Activated CD4-positive, alpha-beta T cell treated with anti-CD3 and anti-CD28 coated beads, Interleukin-2, Interleukin-6, amounts not matched to agents 100 ng/mL and 50 ng/mL, durations not matched to agents 16 hours and 8 hours (primary cell): ENCODE results near the gene P2RX5.
A peak's percentile ranks its signal among the peaks of the same experiment; 100 is the strongest.
"Not testable (repeated sequence)": the region's sequence is repeated elsewhere in the genome, so short reads cannot be mapped to it uniquely, and the experiment has no call there.

ENCODE experiments used
- DNase-seq: peaks from one replicate; pipeline ENCODE4 v3.0.0-alpha.2; 2020

The P2RX5 gene

GRCh38 chr17:3710951-3711383, 15.0 kb upstream of the P2RX5 start:
- peak; percentile 96 for DNase-seq

- DNase-seq, result no peak
Measured at GRCh38 chr17:3708366-3708765, 12.4 kb upstream of the P2RX5 start.

- not testable (repeated sequence) for DNase-seq
Measured at GRCh38 chr17:3705718-3705984, 9.7 kb upstream of the P2RX5 start.

GRCh38 chr17:3704931-3705717, 9.2 kb upstream of the P2RX5 start:
- no peak for DNase-seq

GRCh38 chr17:3702041-3702539, 6.1 kb upstream of the P2RX5 start:
- not testable (repeated sequence) for DNase-seq

GRCh38 chr17:3699951-3700350, 4.0 kb upstream of the P2RX5 start:
- no peak for DNase-seq

- no peak for DNase-seq
Measured at GRCh38 chr17:3698139-3698538, 2.2 kb upstream of the P2RX5 start.

GRCh38 chr17:3697103-3697476, 1.1 kb upstream of the P2RX5 start:
- DNase-seq, result no peak

- peak; percentile 26 for DNase-seq
Measured at GRCh38 chr17:3695129-3695722, 729 bp downstream of the P2RX5 start.

- peak; percentile 81 for DNase-seq
Measured at GRCh38 chr17:3693829-3694231, 2.1 kb downstream of the P2RX5 start.

GRCh38 chr17:3693141-3693540, 2.8 kb downstream of the P2RX5 start:
- no peak for DNase-seq

GRCh38 chr17:3692346-3692745, 3.6 kb downstream of the P2RX5 start:
- DNase-seq, result no peak

GRCh38 chr17:3691617-3692067, 4.3 kb downstream of the P2RX5 start:
- no peak for DNase-seq

GRCh38 chr17:3690094-3690715, 5.8 kb downstream of the P2RX5 start:
- no peak for DNase-seq

GRCh38 chr17:3689262-3690093, 6.5 kb downstream of the P2RX5 start:
- no peak for DNase-seq

GRCh38 chr17:3688852-3689261, 7.1 kb downstream of the P2RX5 start:
- DNase-seq, result no peak

- DNase-seq, result no peak
Measured at GRCh38 chr17:3688027-3688553, 7.9 kb downstream of the P2RX5 start.

GRCh38 chr17:3685174-3685573, 10.8 kb downstream of the P2RX5 start:
- DNase-seq, result no peak

- DNase-seq, result peak; percentile 74
Measured at GRCh38 chr17:3683054-3683511, 12.9 kb downstream of the P2RX5 start.

- no peak for DNase-seq
Measured at GRCh38 chr17:3682033-3682432, 13.9 kb downstream of the P2RX5 start.

GRCh38 chr17:3681565-3681964, 14.4 kb downstream of the P2RX5 start:
- DNase-seq, result no peak

- no peak for DNase-seq
Measured at GRCh38 chr17:3681057-3681456, 14.9 kb downstream of the P2RX5 start.
